ENCODE results near the gene PDGFC.
"Not testable (repeated sequence)": the region's sequence is repeated elsewhere in the genome, so short reads cannot be mapped to it uniquely, and the experiment has no call there.

PDGFC gene

GRCh38 chr4:156894234-156894633 lies 77.4 kb downstream of the PDGFC start:
- no peak for DNase-seq

GRCh38 chr4:156892805-156893204 lies 78.8 kb downstream of the PDGFC start:
- DNase-seq, result no peak

GRCh38 chr4:156889616-156890594 lies 81.7 kb downstream of the PDGFC start:
- DNase-seq, result no peak

- no peak for DNase-seq
Measured at GRCh38 chr4:156888762-156889161, 82.8 kb downstream of the PDGFC start.

GRCh38 chr4:156886481-156886880 lies 85.1 kb downstream of the PDGFC start:
- DNase-seq, result no peak

- no peak for DNase-seq
Measured at GRCh38 chr4:156885374-156885773, 86.2 kb downstream of the PDGFC start.

GRCh38 chr4:156884183-156884582 lies 87.4 kb downstream of the PDGFC start:
- DNase-seq, result no peak

GRCh38 chr4:156875704-156876103 lies 95.9 kb downstream of the PDGFC start:
- DNase-seq, result no peak

GRCh38 chr4:156875055-156875454 lies 96.5 kb downstream of the PDGFC start:
- no peak for DNase-seq

- DNase-seq, result no peak
Measured at GRCh38 chr4:156873799-156874198, 97.8 kb downstream of the PDGFC start.

- DNase-seq, result no peak
Measured at GRCh38 chr4:156870861-156871260, 100.7 kb downstream of the PDGFC start.

GRCh38 chr4:156870131-156870530 lies 101.5 kb downstream of the PDGFC start:
- no peak for DNase-seq

- DNase-seq, result not testable (repeated sequence)
Measured at GRCh38 chr4:156866088-156866487, 105.5 kb downstream of the PDGFC start.

GRCh38 chr4:156865451-156865850 lies 106.1 kb downstream of the PDGFC start:
- no peak for DNase-seq

GRCh38 chr4:156858071-156858470 lies 113.5 kb downstream of the PDGFC start:
- DNase-seq, result no peak

- DNase-seq, result no peak
Measured at GRCh38 chr4:156838761-156839160, 132.8 kb downstream of the PDGFC start.

- no peak for DNase-seq
Measured at GRCh38 chr4:156837625-156838345, 133.8 kb downstream of the PDGFC start.

GRCh38 chr4:156832886-156833285 lies 138.7 kb downstream of the PDGFC start:
- no peak for DNase-seq

GRCh38 chr4:156830351-156830750 lies 141.2 kb downstream of the PDGFC start:
- no peak for DNase-seq

GRCh38 chr4:156829201-156829873 lies 142.3 kb downstream of the PDGFC start:
- no peak for DNase-seq

GRCh38 chr4:156827519-156827918 lies 144.1 kb downstream of the PDGFC start:
- DNase-seq, result no peak

- no peak for DNase-seq
Measured at GRCh38 chr4:156825074-156825473, 146.5 kb downstream of the PDGFC start.

- DNase-seq, result no peak
Measured at GRCh38 chr4:156824451-156825060, 147.0 kb downstream of the PDGFC start.

All from NCI-H1417 treated with DMSO at 0.1 percent for 48 hours (cell line).